OCI-LY1 (cell line): Measurements from ENCODE around the gene CSNK2A1.
"Not testable (repeated sequence)": the region's sequence is repeated elsewhere in the genome, so short reads cannot be mapped to it uniquely, and the experiment has no call there.

Experiments used
- CTCF ChIP-seq: fragments of 200-600 bp; sonication (generic), shearing (Covaris generic); IDR thresholded peaks from 2 replicates; pipeline ENCODE4 v1.5.1; 2017; ENCODE audit warnings: mild to moderate bottlenecking, antibody characterized with exemption, low read length, moderate library complexity, mixed read lengths
- EZH2 ChIP-seq: fragments of 200-600 bp; sonication (generic), shearing (Covaris generic); IDR thresholded peaks from 2 replicates; pipeline ENCODE4 v1.8.0; 2017; ENCODE audit warnings: borderline replicate concordance, mixed run types, mild to moderate bottlenecking, antibody characterized with exemption, low read length, moderate library complexity, mixed read lengths

- TF ChIP-seq CTCF, EZH2: not testable (repeated sequence)
These were observed 33.1 kb downstream of the CSNK2A1 start for GRCh38 chr20:510328-511057.
